C4-2B (cell line): Measurements from ENCODE around the gene CD247.

Source experiments
- ZFX ChIP-seq: fragments of 450-650 bp; IDR thresholded peaks from 2 replicates; pipeline ENCODE4 v1.6.1; 2017
- TF ChIP-seq, protein P1 (sequence below): fragments of 450-650 bp; conservative IDR thresholded peaks from 2 replicates; pipeline ENCODE4 v1.5.1; 2017; ENCODE audit warnings: mild to moderate bottlenecking

- TF ChIP-seq, protein P1, sequence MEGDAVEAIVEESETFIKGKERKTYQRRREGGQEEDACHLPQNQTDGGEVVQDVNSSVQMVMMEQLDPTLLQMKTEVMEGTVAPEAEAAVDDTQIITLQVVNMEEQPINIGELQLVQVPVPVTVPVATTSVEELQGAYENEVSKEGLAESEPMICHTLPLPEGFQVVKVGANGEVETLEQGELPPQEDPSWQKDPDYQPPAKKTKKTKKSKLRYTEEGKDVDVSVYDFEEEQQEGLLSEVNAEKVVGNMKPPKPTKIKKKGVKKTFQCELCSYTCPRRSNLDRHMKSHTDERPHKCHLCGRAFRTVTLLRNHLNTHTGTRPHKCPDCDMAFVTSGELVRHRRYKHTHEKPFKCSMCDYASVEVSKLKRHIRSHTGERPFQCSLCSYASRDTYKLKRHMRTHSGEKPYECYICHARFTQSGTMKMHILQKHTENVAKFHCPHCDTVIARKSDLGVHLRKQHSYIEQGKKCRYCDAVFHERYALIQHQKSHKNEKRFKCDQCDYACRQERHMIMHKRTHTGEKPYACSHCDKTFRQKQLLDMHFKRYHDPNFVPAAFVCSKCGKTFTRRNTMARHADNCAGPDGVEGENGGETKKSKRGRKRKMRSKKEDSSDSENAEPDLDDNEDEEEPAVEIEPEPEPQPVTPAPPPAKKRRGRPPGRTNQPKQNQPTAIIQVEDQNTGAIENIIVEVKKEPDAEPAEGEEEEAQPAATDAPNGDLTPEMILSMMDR: no peak
- no peak for TF ChIP-seq ZFX
These were observed 8.7 kb downstream of the CD247 start for GRCh38 chr1:167509587-167509986.
